KMS-11 (cell line): Measurements from ENCODE around the gene EIF2B5.
"Not testable (repeated sequence)": the region's sequence is repeated elsewhere in the genome, so short reads cannot be mapped to it uniquely, and the experiment has no call there.

Source experiments
- H2AFZ ChIP-seq: fragments of 200-600 bp; sonication (generic); 2 replicates; pipeline ENCODE4 v1.6.1; 2016; ENCODE audit warnings: antibody characterized with exemption, mixed run types, low read depth
- H3K27ac ChIP-seq: fragments of 200-600 bp; sonication (generic); 2 replicates; pipeline ENCODE4 v1.6.1; 2016; ENCODE audit warnings: mild to moderate bottlenecking, mixed run types
- H3K27me3 ChIP-seq: fragments of 200-600 bp; sonication (generic); 2 replicates; pipeline ENCODE4 v1.6.1; 2017; ENCODE audit warnings: mild to moderate bottlenecking, low read depth, mixed run types, moderate library complexity; ENCODE audit not compliant: insufficient read depth
- H3K36me3 ChIP-seq: fragments of 200-600 bp; sonication (generic); 2 replicates; pipeline ENCODE4 v1.6.1; 2017; ENCODE audit warnings: mild to moderate bottlenecking, mixed run types; ENCODE audit not compliant: insufficient read depth
- H3K4me1 ChIP-seq: fragments of 200-600 bp; sonication (generic); 2 replicates; pipeline ENCODE4 v1.6.1; 2016; ENCODE audit warnings: mild to moderate bottlenecking, low read depth, mixed run types; ENCODE audit not compliant: poor library complexity, severe bottlenecking
- H3K4me2 ChIP-seq: fragments of 200-600 bp; sonication (generic); 2 replicates; pipeline ENCODE4 v1.7.0; 2016; ENCODE audit warnings: mild to moderate bottlenecking, mixed run types
- H3K4me3 ChIP-seq: fragments of 200-600 bp; sonication (generic); IDR thresholded peaks from 2 replicates; pipeline ENCODE4 v1.6.1; 2017; ENCODE audit warnings: low read depth, low read length, mixed read lengths; ENCODE audit not compliant: insufficient read depth
- H3K79me2 ChIP-seq: fragments of 200-600 bp; sonication (generic); 2 replicates; pipeline ENCODE4 v1.6.1; 2016; ENCODE audit warnings: low read depth, mixed run types; ENCODE audit not compliant: insufficient read depth
- H3K9ac ChIP-seq: fragments of 200-600 bp; sonication (generic); 2 replicates; pipeline ENCODE4 v1.6.1; 2016; ENCODE audit warnings: mild to moderate bottlenecking, mixed run types
- H4K20me1 ChIP-seq: fragments of 200-600 bp; sonication (generic); 2 replicates; pipeline ENCODE4 v1.6.1; 2016; ENCODE audit warnings: mild to moderate bottlenecking, mixed run types; ENCODE audit not compliant: insufficient read depth
- CTCF ChIP-seq: fragments of 200-600 bp; sonication (generic); conservative IDR thresholded peaks from 2 replicates; pipeline ENCODE4 v1.6.1; 2017; ENCODE audit warnings: low read depth, mild to moderate bottlenecking, antibody characterized with exemption, low read length, moderate library complexity, mixed read lengths

EIF2B5 gene

GRCh38 chr3:184160456-184160855 lies 25.3 kb downstream of the EIF2B5 start:
- Histone ChIP-seq H3K79me2 (peaks cover 49% of the 10 kb centered on the region), H3K27ac (no peak overlapping the region), H3K9ac (no peak overlapping the region), H3K4me2 (no peak overlapping the region), H3K27me3 (no peaks in the 10 kb centered on the region), H3K4me1 (peaks cover 20% of the 10 kb centered on the region), H4K20me1 (no peaks in the 10 kb centered on the region), H2AFZ (no peak overlapping the region), H3K36me3 (no peaks in the 10 kb centered on the region), H3K4me3 (no peak overlapping the region)
- TF ChIP-seq CTCF: no peak

GRCh38 chr3:184162571-184163070 lies 27.5 kb downstream of the EIF2B5 start:
- Histone ChIP-seq H3K79me2 (peaks cover 37% of the 10 kb centered on the region), H3K4me1 (peaks cover 12% of the 10 kb centered on the region)
- not testable (repeated sequence) for H4K20me1 ChIP-seq, H3K4me2 ChIP-seq, H3K9ac ChIP-seq, H3K4me3 ChIP-seq, H3K36me3 ChIP-seq, H2AFZ ChIP-seq, H3K27ac ChIP-seq, H3K27me3 ChIP-seq

GRCh38 chr3:184164648-184165330 lies 29.6 kb downstream of the EIF2B5 start:
- TF ChIP-seq CTCF: no peak
- Histone ChIP-seq H3K36me3 (no peaks in the 10 kb centered on the region), H3K27ac (no peak overlapping the region), H3K9ac (no peak overlapping the region), H3K79me2 (peaks cover 20% of the 10 kb centered on the region; the same call in 1 of the 2 replicates), H3K4me1 (no peaks in the 10 kb centered on the region), H4K20me1 (no peaks in the 10 kb centered on the region), H3K27me3 (no peaks in the 10 kb centered on the region), H2AFZ (no peak overlapping the region), H3K4me3 (no peak overlapping the region), H3K4me2 (no peak overlapping the region)

GRCh38 chr3:184165543-184165942 lies 30.4 kb downstream of the EIF2B5 start:
- H3K4me2 ChIP-seq: no peak overlapping the region
- H3K4me3 ChIP-seq: no peak overlapping the region
- H3K4me1 ChIP-seq: no peaks in the 10 kb centered on the region
- no peaks in the 10 kb centered on the region for H3K27me3 ChIP-seq
- H4K20me1 ChIP-seq: no peaks in the 10 kb centered on the region
- TF ChIP-seq CTCF: no peak
- H2AFZ ChIP-seq: no peak overlapping the region
- no peak overlapping the region for H3K9ac ChIP-seq
- no peak overlapping the region for H3K27ac ChIP-seq
- peaks cover 13% of the 10 kb centered on the region; the same call in 1 of the 2 replicates for H3K79me2 ChIP-seq
- no peaks in the 10 kb centered on the region for H3K36me3 ChIP-seq

GRCh38 chr3:184166671-184167070 lies 31.5 kb downstream of the EIF2B5 start:
- H2AFZ ChIP-seq: no peak overlapping the region
- no peaks in the 10 kb centered on the region for H3K4me1 ChIP-seq
- H3K9ac ChIP-seq: no peak overlapping the region
- no peak overlapping the region for H3K4me2 ChIP-seq
- no peaks in the 10 kb centered on the region for H3K36me3 ChIP-seq
- no peak overlapping the region for H3K4me3 ChIP-seq
- no peaks in the 10 kb centered on the region for H4K20me1 ChIP-seq
- no peak overlapping the region for H3K27ac ChIP-seq
- TF ChIP-seq CTCF: no peak
- peaks cover 4% of the 10 kb centered on the region; the same call in 1 of the 2 replicates for H3K79me2 ChIP-seq
- no peaks in the 10 kb centered on the region for H3K27me3 ChIP-seq
